Gastroesophageal sphincter (tissue), 4 donors: ENCODE measurements around the gene EDEM2. TPM values are rescaled to one million over a fixed set of nuclear protein-coding genes. Genes with fewer than 3 reads are reported as not detected.
"Not testable (repeated sequence)": the region's sequence is repeated elsewhere in the genome, so short reads cannot be mapped to it uniquely, and the experiment has no call there.

Source experiments
- ATAC-seq: fragments of 150-250 bp; one replicate; pipeline ENCODE4 v1.9.1; 2016; ENCODE audit warnings: mild to moderate bottlenecking, moderate library complexity
- H3K27ac ChIP-seq, 4 donors: fragments of 200-600 bp; sonication (generic) in 3 of 4; 1 replicate in 3 of 4; 2 replicates in 1 of 4; pipeline ENCODE4 v1.5.1; 2016 to 2019
- H3K27me3 ChIP-seq: fragments of 200-600 bp; sonication (generic); one replicate; pipeline ENCODE4 v1.5.1; 2019
- H3K36me3 ChIP-seq, 2 donors: fragments of 200-600 bp; sonication (generic); one replicate each; pipeline ENCODE4 v1.5.1; 2019; ENCODE audit warnings: control low read depth in 1 of 2
- H3K4me1 ChIP-seq, 3 donors: fragments of 200-600 bp; sonication (generic); 1 replicate in 2 of 3; 2 replicates in 1 of 3; pipeline ENCODE4 v1.5.1; 2016 to 2019; ENCODE audit warnings: control low read depth in 2 of 3
- H3K4me3 ChIP-seq, 2 donors: fragments of 200-600 bp; sonication (generic); one replicate each; pipeline ENCODE4 v1.5.1; 2019; ENCODE audit warnings: mild to moderate bottlenecking in 1 of 2, moderate library complexity in 1 of 2
- H3K9me3 ChIP-seq, 3 donors: fragments of 200-600 bp; sonication (generic); one replicate each; pipeline ENCODE4 v1.5.1; 2017 to 2019; ENCODE audit warnings: control low read depth in 2 of 3
- CTCF ChIP-seq, 4 experiments: fragments of 200-600 bp in 2 of 4; fragments of 450-650 bp in 2 of 4; sonication (generic) in 1 of 4; IDR thresholded peaks; one replicate each; pipeline ENCODE4 v1.5.1; 2017 to 2019; ENCODE audit warnings: antibody characterized with exemption in 4 of 4, mild to moderate bottlenecking in 2 of 4, moderate library complexity in 2 of 4
- EP300 ChIP-seq: sonication (generic); formaldehyde crosslinking; IDR thresholded peaks from one replicate; pipeline ENCODE4 v1.6.1; 2017; ENCODE audit warnings: antibody characterized with exemption, mild to moderate bottlenecking
- POLR2A ChIP-seq, 2 donors: fragments of 450-650 bp; IDR thresholded peaks; one replicate each; pipeline ENCODE4 v1.6.1; 2017; ENCODE audit warnings: antibody characterized with exemption in 2 of 2, mild to moderate bottlenecking in 2 of 2, moderate library complexity in 1 of 2
- POLR2AphosphoS5 ChIP-seq: sonication (generic); formaldehyde crosslinking; IDR thresholded peaks from one replicate; pipeline ENCODE4 v1.6.1; 2017; ENCODE audit warnings: antibody characterized with exemption
- WGBS, 2 donors: methylation state at CpG; one replicate each; pipeline ENCODE4 v1.1.5; 2018; ENCODE audit warnings: low coverage in 1 of 2; 5-methylcytosine and 5-hydroxymethylcytosine counted together
- total RNA-seq, 4 donors: library from RNA; depleted of rRNA; stranded (reverse); fragments of >200 nt; gene quantifications; one replicate each; pipeline ENCODE4 v1.1.0, GENCODE V29; 2016

Gene EDEM2
- total RNA-seq, 4 donors from 2014 or later, result 11.2 to 18.9 (median 13.5) TPM

GRCh38 chr20:35115606-35116005 is 31.5 kb downstream of the EDEM2 start:
- Histone ChIP-seq H3K27me3 (no peaks in the 10 kb centered on the region), H3K27ac (peak overlapping the region in 1 of 4 donors; percentile 16), H3K9me3 (no peaks in the 10 kb centered on the region), H3K36me3 (peaks cover 0 to 81% of the 10 kb centered on the region in 2 donors), H3K4me3 (no peak overlapping the region), H3K4me1 (no peaks in the 10 kb centered on the region)
- WGBS, 2 donors, result 73 to 83% methylated on average over 5 to 6 of the region's 11 CpGs
- ATAC-seq, result no peak
- TF ChIP-seq EP300 (no peak), POLR2AphosphoS5 (no peak), CTCF (IDR thresholded peaks at IDR 0.05) (no peak), POLR2A (IDR thresholded peaks at IDR 0.05) (no peak)

DNA sequence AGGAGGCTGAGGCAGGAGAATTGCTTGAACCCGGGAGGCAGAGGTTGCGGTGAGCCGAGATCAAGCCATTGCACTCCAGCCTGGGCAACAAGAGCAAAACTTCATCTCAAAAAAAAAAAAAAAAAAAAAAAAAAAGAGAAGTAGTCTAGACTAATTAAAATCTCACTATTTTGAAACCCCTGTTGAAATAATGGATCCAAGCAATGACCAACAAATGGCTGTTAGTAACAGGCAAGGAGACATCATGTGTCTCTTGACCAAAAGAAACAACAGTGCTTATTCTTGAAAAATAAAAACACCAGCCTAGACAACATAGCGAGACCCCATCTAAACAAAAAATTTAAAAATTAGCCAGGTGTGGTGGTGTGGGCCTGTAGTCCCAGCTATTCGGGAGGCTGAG is 34.9 kb downstream of the EDEM2 start:
- H3K9me3 ChIP-seq, H3K4me1 ChIP-seq, H3K27me3 ChIP-seq, H3K4me3 ChIP-seq, ATAC-seq, H3K27ac ChIP-seq: not testable (repeated sequence)
- peaks cover 0 to 66% of the 10 kb centered on the region in 2 donors for H3K36me3 ChIP-seq
- WGBS, 2 donors, result 60 to 71% methylated on average over 1 to 2 of the region's 5 CpGs

- H3K4me3 ChIP-seq, result no peak overlapping the region
- H3K36me3 ChIP-seq, result peaks cover 0 to 59% of the 10 kb centered on the region in 2 donors
- no peak overlapping the region for H3K27ac ChIP-seq
- H3K27me3 ChIP-seq, result no peaks in the 10 kb centered on the region
- TF ChIP-seq POLR2AphosphoS5, result no peak
- no peak for TF ChIP-seq POLR2A (IDR thresholded peaks at IDR 0.05)
- TF ChIP-seq EP300, result no peak
- TF ChIP-seq CTCF (IDR thresholded peaks at IDR 0.05), result no peak
- WGBS, 2 donors, result 57 to 69% methylated on average over 4 of the region's 4 CpGs
- ATAC-seq, result peak; percentile 81
- no peaks in the 10 kb centered on the region for H3K4me1 ChIP-seq
- H3K9me3 ChIP-seq, result no peaks in the 10 kb centered on the region
These were observed 35.8 kb downstream of the EDEM2 start for GRCh38 chr20:35111141-35111888.

GRCh38 chr20:35108921-35109320 is 38.2 kb downstream of the EDEM2 start:
- H3K9me3 ChIP-seq, result no peaks in the 10 kb centered on the region
- TF ChIP-seq POLR2AphosphoS5, result no peak
- TF ChIP-seq POLR2A (IDR thresholded peaks at IDR 0.05), result no peak
- TF ChIP-seq CTCF (IDR thresholded peaks at IDR 0.05), result no peak
- no peak for TF ChIP-seq EP300
- H3K36me3 ChIP-seq, result peaks cover 0 to 35% of the 10 kb centered on the region in 2 donors
- H3K4me3 ChIP-seq, result no peak overlapping the region
- H3K27ac ChIP-seq, result no peak overlapping the region
- WGBS, 2 donors, result 91 to 93% methylated on average over 3 to 4 of the region's 4 CpGs
- ATAC-seq, result no peak
- no peaks in the 10 kb centered on the region for H3K4me1 ChIP-seq
- no peaks in the 10 kb centered on the region for H3K27me3 ChIP-seq

DNA sequence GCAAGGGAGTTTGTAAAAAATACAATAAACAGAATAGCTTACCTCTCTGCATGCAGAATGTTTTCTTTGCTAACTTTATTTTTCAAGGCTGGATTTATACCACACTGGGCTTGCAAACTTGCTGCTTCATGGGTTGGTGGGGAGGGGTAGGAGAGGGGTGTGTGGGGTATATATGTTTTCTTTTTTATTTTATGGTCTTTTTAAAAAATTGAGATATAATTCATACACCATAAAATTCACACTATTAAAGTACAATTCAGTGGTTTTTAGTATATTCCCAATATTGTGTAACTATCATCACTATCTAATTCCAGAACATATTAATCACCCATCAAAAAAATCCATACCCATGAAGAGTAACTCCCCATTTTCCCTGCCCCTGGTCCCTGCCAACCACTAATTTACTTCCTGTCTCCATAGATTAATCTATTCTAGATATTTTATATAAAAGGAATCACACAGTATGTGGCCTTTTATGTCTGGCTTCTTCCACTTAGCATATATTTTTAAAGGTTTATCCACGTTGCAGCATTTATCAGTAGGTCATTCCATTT is 40.2 kb downstream of the EDEM2 start:
- Histone ChIP-seq H3K36me3 (peaks cover 0 to 23% of the 10 kb centered on the region in 2 donors), H3K9me3 (no peaks in the 10 kb centered on the region), H3K4me3 (no peak overlapping the region), H3K4me1 (no peaks in the 10 kb centered on the region), H3K27me3 (no peaks in the 10 kb centered on the region), H3K27ac (no peak overlapping the region)
- ATAC-seq, result no peak
- 78% methylated on average over 1 of the region's 1 CpG for WGBS, 2 donors
- no peak for TF ChIP-seq CTCF (IDR thresholded peaks at IDR 0.05)
- TF ChIP-seq EP300, result no peak
